HepG2 (cell line): Measurements from ENCODE around the gene MNT. TPM values are rescaled to one million over a fixed set of nuclear protein-coding genes. Genes with fewer than 3 reads are reported as not detected.
A peak's percentile ranks its signal among the peaks of the same experiment; 100 is the strongest.

Source experiments
- DPF2 ChIP-seq: sonication (generic); formaldehyde crosslinking; IDR thresholded peaks from 2 replicates; pipeline ENCODE4 v1.4.0; 2020; ENCODE audit warnings: mild to moderate bottlenecking, low read depth, missing genetic modification reagents, borderline replicate concordance
- ETV5 ChIP-seq: IDR thresholded peaks from 2 replicates; pipeline ENCODE4 v1.6.1; 2018; ENCODE audit warnings: missing biosample characterization, missing genetic modification reagents, inconsistent platforms, borderline replicate concordance
- FOXK2 ChIP-seq: fragments of 450-650 bp; IDR thresholded peaks from 2 replicates; pipeline ENCODE4 v1.6.1; 2016
- HMG20A ChIP-seq: IDR thresholded peaks from 2 replicates; pipeline ENCODE4 v1.6.1; 2016; ENCODE audit warnings: borderline replicate concordance
- HOXA5 ChIP-seq: sonication (generic); formaldehyde crosslinking; IDR thresholded peaks from 2 replicates; pipeline ENCODE4 v1.4.0; 2020; ENCODE audit warnings: missing genetic modification reagents
- JARID2 ChIP-seq: sonication (generic); formaldehyde crosslinking; IDR thresholded peaks from 2 replicates; pipeline ENCODE4 v1.8.1; 2023; ENCODE audit warnings: missing genetic modification reagents, inconsistent platforms; ENCODE audit not compliant: insufficient replicate concordance
- MTF1 ChIP-seq: sonication (generic); formaldehyde crosslinking; IDR thresholded peaks from 2 replicates; pipeline ENCODE4 v1.5.0; 2020; ENCODE audit warnings: missing genetic modification reagents
- NBN ChIP-seq: fragments of 450-650 bp; conservative IDR thresholded peaks from 2 replicates; pipeline ENCODE4 v1.6.1; 2017
- NCOA2 ChIP-seq: sonication (generic); formaldehyde crosslinking; IDR thresholded peaks from 2 replicates; pipeline ENCODE4 v1.8.0; 2022; ENCODE audit warnings: inconsistent platforms
- NFE2L1 ChIP-seq: sonication (generic); formaldehyde crosslinking; IDR thresholded peaks from 2 replicates; pipeline ENCODE4 v1.4.0; 2020; ENCODE audit warnings: missing genetic modification reagents, mild to moderate bottlenecking, borderline replicate concordance
- NRL ChIP-seq: sonication (generic); formaldehyde crosslinking; IDR thresholded peaks from 2 replicates; pipeline ENCODE4 v1.5.0; 2020; ENCODE audit warnings: missing genetic modification reagents, mild to moderate bottlenecking, moderate library complexity, borderline replicate concordance
- POLR2AphosphoS5 ChIP-seq: IDR thresholded peaks from 2 replicates; pipeline ENCODE4 v1.6.1; 2012; ENCODE audit warnings: low read depth, low read length
- RARG ChIP-seq: sonication (generic); formaldehyde crosslinking; IDR thresholded peaks from 2 replicates; pipeline ENCODE4 v1.4.0; 2020; ENCODE audit warnings: low read depth, mild to moderate bottlenecking, missing genetic modification reagents
- SALL1 ChIP-seq: sonication (generic); formaldehyde crosslinking; IDR thresholded peaks from 2 replicates; pipeline ENCODE4 v1.8.0; 2022; ENCODE audit warnings: mild to moderate bottlenecking, missing genetic modification reagents
- SKI ChIP-seq: fragments of 450-650 bp; IDR thresholded peaks from one replicate; pipeline ENCODE4 v1.6.1; 2018; ENCODE audit warnings: mild to moderate bottlenecking; ENCODE audit not compliant: partially characterized antibody
- SP2 ChIP-seq: sonication (generic); formaldehyde crosslinking; IDR thresholded peaks from 2 replicates; pipeline ENCODE4 v1.5.1; 2020; ENCODE audit warnings: mild to moderate bottlenecking, missing genetic modification reagents
- U2AF1 ChIP-seq: fragments of 200-400 bp; formaldehyde crosslinking; optimal IDR thresholded peaks from 2 replicates; pipeline ENCODE3; 2017; ENCODE audit warnings: mild to moderate bottlenecking, low read depth, low read length
- ZNF160 ChIP-seq: sonication (generic); formaldehyde crosslinking; IDR thresholded peaks from 2 replicates; pipeline ENCODE4 v1.8.0; 2022; ENCODE audit warnings: mild to moderate bottlenecking, inconsistent platforms, missing genetic modification reagents
- ZNF33A ChIP-seq: sonication (generic); formaldehyde crosslinking; IDR thresholded peaks from 2 replicates; pipeline ENCODE4 v1.5.1; 2020; ENCODE audit warnings: missing genetic modification reagents, mild to moderate bottlenecking, moderate library complexity, borderline replicate concordance
- ZNF567 ChIP-seq: sonication (generic); formaldehyde crosslinking; IDR thresholded peaks from 2 replicates; pipeline ENCODE4 v1.8.1; 2023; ENCODE audit warnings: mild to moderate bottlenecking, missing genetic modification reagents, borderline replicate concordance
- polyA plus RNA-seq, 8 experiments: library from polyadenylated mRNA; depleted of rRNA in 3 of 8; stranded (reverse) in 7 of 8; unstranded in 1 of 8; fragments of >200 nt; fragmentation: Illumina TruSeq in 4 of 8; extraction: Trizol in 4 of 8; gene quantifications; 2 replicates each; pipeline versions ENCODE4 v1.2.1 to v1.2.3, GENCODE V29; 2011 to 2016; ENCODE audit warnings: low read depth in 4 of 8, missing spikeins in 1 of 8, mixed read lengths in 1 of 8; ENCODE audit not compliant: insufficient read depth in 1 of 8
- total RNA-seq, 5 experiments: library from RNA; depleted of rRNA; stranded (reverse); fragments of >200 nt; fragmentation: Illumina TruSeq; extraction: Trizol; gene quantifications; 2 replicates each; pipeline ENCODE4 v1.2.3, GENCODE V29; 2016; ENCODE audit warnings: low read depth in 1 of 5
- TF ChIP-seq, protein P1 (sequence below): sonication (generic); formaldehyde crosslinking; IDR thresholded peaks from 2 replicates; pipeline ENCODE4 v1.9.0; 2021; ENCODE audit warnings: missing genetic modification reagents, mild to moderate bottlenecking, borderline replicate concordance
- TF ChIP-seq, protein P2 (sequence below): sonication (generic); formaldehyde crosslinking; IDR thresholded peaks from 2 replicates; pipeline ENCODE4 v1.5.1; 2020; ENCODE audit warnings: mild to moderate bottlenecking, missing genetic modification reagents
- TF ChIP-seq, protein P3 (sequence below): IDR thresholded peaks from 2 replicates; pipeline ENCODE4 v1.6.1; 2016; ENCODE audit warnings: control low read depth
- TF ChIP-seq, protein P4 (sequence below): sonication (generic); formaldehyde crosslinking; IDR thresholded peaks from 2 replicates; pipeline ENCODE4 v1.4.0; 2020; ENCODE audit warnings: missing genetic modification reagents

The MNT gene
- total and polyA plus RNA-seq, 2 of the 13 experiments (the other 11 are each of a cell fraction or from before 2014, with no cell fraction given) = 2.1 to 3.5 TPM

DNA sequence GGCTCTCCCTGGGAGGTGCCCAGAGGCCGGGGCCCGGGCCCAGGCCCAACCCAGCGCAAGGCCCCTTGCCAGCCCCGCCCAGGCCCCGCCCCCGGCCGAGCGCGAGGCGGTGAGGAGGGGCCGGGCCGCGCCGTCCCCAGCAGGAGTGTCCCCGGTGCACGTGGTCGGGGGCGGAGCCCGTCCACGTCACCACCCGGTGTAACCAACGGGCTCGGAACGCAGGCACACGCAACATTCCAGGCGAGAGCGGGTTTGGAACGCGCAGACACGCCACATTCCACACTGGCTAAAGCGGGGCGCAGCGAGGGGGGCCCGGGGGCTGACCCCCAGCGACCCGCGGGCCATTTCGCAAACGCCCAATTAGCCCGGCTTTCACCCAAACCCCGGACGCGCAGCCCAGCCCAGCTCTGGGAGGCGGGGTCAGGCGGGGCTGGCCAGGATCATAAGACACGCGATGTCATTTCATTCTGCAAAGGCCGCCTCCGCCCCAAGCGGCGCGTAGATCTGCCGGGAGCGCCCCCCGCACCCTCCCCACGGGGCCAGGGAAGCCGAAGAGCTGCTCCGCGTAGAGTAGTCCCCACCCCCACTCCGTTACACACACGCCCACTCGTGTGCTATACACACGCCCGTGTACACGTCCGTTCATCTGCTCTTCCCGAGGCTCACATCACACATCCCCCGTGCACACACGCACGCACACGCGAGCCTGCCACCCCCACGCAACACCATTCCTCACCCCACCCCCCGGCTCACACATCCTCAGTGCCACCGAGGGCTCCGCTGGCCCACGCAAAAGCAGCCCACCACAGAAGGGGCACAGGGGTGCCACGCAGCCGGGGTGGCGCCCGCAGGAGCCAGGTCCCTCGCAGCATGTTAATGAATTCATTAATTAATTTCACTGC is 1.0 kb downstream of the MNT start (continued):
- TF ChIP-seq, protein P1, sequence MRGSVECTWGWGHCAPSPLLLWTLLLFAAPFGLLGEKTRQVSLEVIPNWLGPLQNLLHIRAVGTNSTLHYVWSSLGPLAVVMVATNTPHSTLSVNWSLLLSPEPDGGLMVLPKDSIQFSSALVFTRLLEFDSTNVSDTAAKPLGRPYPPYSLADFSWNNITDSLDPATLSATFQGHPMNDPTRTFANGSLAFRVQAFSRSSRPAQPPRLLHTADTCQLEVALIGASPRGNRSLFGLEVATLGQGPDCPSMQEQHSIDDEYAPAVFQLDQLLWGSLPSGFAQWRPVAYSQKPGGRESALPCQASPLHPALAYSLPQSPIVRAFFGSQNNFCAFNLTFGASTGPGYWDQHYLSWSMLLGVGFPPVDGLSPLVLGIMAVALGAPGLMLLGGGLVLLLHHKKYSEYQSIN (CRISPR knock-in tag) = no peak
- TF ChIP-seq, protein P2, sequence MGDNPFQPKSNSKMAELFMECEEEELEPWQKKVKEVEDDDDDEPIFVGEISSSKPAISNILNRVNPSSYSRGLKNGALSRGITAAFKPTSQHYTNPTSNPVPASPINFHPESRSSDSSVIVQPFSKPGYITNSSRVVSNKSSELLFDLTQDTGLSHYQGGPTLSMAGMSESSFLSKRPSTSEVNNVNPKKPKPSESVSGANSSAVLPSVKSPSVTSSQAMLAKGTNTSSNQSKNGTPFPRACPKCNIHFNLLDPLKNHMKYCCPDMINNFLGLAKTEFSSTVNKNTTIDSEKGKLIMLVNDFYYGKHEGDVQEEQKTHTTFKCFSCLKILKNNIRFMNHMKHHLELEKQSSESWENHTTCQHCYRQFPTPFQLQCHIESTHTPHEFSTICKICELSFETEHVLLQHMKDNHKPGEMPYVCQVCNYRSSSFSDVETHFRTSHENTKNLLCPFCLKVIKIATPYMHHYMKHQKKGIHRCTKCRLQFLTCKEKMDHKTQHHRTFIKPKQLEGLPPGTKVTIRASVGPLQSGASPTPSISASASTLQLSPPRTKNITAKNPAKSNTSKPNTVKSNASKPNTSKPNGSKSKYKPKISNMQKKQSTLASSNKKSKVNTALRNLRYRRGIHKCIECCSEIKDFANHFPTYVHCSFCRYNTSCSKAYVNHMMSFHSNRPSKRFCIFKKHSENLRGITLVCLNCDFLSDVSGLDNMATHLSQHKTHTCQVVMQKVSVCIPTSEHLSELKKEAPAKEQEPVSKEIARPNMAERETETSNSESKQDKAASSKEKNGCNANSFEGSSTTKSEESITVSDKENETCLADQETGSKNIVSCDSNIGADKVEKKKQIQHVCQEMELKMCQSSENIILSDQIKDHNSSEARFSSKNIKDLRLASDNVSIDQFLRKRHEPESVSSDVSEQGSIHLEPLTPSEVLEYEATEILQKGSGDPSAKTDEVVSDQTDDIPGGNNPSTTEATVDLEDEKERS (CRISPR knock-in tag) = no peak
- TF ChIP-seq JARID2 (CRISPR knock-in tag) = peak; percentile 41
- TF ChIP-seq ZNF160 = no peak
- TF ChIP-seq HMG20A (CRISPR knock-in tag) = no peak
- TF ChIP-seq SALL1 (CRISPR knock-in tag) = peak; percentile 27; the same call in 1 of the 2 replicates
- TF ChIP-seq ZNF33A = no peak
- TF ChIP-seq NRL (CRISPR knock-in tag) = peak; percentile 16
- TF ChIP-seq U2AF1 = no peak
- TF ChIP-seq SKI = peak; percentile 83
- no peak for TF ChIP-seq RARG (CRISPR knock-in tag)
- TF ChIP-seq NCOA2 = 0 out of 2 replicates have a peak, but pooled peaks have one; percentile 9
- TF ChIP-seq POLR2AphosphoS5 = peak; percentile 50
- TF ChIP-seq, protein P3, sequence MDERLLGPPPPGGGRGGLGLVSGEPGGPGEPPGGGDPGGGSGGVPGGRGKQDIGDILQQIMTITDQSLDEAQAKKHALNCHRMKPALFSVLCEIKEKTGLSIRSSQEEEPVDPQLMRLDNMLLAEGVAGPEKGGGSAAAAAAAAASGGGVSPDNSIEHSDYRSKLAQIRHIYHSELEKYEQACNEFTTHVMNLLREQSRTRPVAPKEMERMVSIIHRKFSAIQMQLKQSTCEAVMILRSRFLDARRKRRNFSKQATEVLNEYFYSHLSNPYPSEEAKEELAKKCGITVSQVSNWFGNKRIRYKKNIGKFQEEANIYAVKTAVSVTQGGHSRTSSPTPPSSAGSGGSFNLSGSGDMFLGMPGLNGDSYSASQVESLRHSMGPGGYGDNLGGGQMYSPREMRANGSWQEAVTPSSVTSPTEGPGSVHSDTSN (CRISPR knock-in tag) = no peak
- no peak for TF ChIP-seq DPF2 (CRISPR knock-in tag)
- no peak for TF ChIP-seq NBN
- no peak; the same call in 1 of the 2 replicates for TF ChIP-seq ETV5
- TF ChIP-seq MTF1 (CRISPR knock-in tag) = no peak
- TF ChIP-seq SP2 = peak; percentile 51
- TF ChIP-seq HOXA5 (CRISPR knock-in tag) = peak; percentile 60; the same call in 1 of the 2 replicates
- no peak for TF ChIP-seq FOXK2
- TF ChIP-seq NFE2L1 = no peak
- no peak for TF ChIP-seq ZNF567 (CRISPR knock-in tag)
- TF ChIP-seq, protein P4, sequence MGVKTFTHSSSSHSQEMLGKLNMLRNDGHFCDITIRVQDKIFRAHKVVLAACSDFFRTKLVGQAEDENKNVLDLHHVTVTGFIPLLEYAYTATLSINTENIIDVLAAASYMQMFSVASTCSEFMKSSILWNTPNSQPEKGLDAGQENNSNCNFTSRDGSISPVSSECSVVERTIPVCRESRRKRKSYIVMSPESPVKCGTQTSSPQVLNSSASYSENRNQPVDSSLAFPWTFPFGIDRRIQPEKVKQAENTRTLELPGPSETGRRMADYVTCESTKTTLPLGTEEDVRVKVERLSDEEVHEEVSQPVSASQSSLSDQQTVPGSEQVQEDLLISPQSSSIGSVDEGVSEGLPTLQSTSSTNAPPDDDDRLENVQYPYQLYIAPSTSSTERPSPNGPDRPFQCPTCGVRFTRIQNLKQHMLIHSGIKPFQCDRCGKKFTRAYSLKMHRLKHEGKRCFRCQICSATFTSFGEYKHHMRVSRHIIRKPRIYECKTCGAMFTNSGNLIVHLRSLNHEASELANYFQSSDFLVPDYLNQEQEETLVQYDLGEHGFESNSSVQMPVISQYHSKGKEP = no peak
